Measurements from ENCODE around the gene MAML2.

The MAML2 gene

DNA sequence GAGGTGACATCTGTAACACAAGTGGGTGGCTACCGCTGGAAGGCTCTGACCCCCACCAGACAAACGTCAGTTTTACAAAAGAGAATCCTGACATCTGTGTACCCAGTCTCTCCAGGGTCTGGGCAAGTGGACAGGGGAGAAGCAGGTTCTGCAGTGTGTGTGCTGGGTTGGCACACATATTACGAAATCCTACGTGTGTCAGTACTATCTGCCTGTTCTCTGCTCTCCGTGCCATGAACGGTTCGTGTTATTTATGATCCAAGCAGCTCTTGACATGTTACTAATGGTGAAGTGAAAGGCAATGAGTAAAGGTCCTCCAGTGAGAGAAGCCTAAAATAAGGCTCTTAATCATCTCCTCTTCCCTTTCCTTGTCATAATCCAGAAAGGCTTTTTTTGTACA, 217.6 kb downstream of the MAML2 start:
- no peak for DNase-seq (ENCODE audit: low read depth)

DNA sequence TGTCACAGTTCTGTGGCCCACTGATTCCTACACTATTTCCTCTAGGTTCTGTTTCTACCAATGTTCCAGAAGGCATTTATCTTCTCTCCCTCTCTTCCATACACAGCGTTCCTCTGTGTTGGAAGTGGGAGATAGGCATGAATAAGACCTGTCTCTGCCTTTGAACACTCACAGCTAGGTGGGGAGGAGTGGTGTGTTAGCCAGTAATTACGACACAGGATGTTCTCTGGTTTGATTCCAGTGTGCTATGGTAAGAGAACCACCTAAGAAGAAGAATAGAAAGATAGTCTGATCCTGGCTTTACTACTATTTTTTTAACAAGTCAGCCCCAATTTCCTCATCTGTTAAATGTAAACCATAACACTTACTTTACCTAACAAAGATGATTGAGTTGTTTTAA, 218.8 kb downstream of the MAML2 start:
- DNase-seq (ENCODE audit: low read depth) = no peak

DNA sequence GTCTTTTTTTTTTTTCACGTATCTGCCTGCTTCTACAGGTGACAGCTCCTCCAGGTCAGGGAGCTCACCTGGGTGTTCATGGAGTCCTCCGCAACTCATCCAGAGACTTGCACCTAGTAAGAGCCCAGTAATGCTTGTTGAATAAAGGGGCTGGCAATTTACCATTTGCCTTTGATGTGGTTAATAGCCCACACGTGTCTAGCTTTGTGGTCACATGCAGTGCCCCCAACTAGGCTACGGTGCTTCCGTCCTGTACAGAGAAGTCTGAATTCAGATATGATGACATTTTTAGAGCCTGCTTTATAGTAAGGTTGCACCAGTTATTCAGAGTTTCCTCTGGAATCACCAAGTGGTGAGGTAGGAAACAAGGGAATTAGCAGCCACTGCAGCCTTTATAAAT, 219.7 kb downstream of the MAML2 start:
- no peak for DNase-seq (ENCODE audit: low read depth)

DNA sequence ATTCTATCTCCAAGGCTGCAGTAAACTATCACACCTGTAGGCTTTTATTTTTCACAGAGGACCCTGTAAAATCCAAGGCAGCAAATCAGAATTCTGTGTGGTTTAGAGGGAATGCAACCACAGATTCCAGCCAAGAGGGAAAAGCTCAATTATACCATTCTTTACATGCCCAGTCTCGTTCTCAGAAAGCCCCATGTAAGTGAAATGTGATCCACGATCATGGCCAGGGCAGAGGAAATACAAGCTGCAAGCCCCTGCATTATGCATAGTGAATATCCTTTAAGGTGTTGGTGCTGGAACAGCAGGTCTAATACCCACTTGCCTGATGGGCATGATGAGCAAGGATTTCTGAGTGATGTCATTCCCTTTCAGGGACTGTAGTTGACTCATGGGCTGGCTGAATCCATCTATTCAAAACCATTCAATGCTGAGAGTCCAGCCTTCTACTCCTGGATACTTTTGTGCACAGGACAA, 220.4 kb downstream of the MAML2 start:
- DNase-seq (ENCODE audit: low read depth) = no peak

- DNase-seq (ENCODE audit: low read depth) = no peak
Observed at GRCh38 chr11:96119211-96119610, 223.8 kb downstream of the MAML2 start.

GRCh38 chr11:96116376-96116775, 226.6 kb downstream of the MAML2 start:
- DNase-seq (ENCODE audit: low read depth) = no peak

DNA sequence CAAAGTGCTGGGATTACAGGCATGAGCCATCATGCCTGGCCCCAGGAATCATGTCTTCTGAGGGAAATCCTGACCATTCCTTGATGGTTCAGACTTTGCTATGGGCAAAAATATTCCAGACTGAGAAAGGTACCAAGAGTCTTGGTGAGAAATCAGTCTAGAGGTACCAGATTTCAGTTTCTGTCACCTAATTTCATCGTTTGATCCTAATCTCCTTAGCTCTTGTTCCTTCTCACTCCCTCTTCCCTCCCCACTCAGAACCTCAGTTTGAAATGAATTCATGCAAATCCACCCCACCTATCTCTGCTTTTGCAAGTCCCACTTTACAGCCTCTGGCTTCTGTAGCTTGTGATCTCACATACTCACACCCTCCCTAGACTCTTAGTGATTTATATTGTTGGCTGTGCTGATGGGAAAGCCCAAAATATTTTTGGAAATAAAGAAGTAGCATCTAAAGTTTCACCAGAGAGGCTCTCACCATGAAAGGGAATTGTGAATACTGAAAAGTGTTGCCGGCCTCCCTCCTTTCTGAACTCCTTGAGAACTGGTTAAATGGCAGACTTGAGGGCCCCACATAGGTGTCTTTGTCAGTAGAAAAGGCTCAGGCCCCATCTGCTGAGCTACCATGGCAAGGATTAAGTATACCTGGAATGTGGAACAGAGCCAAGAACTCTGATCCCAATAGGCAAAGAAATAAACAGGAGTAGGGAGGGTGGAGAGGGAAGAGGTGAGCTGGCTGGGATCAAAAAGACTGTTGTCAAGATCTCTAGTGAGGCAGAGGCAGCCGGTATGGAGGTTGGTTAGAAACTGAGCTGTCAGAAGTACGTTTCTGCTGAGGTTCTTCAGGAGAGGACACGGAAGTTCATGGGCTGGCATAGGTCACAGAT, 228.6 kb downstream of the MAML2 start:
- DNase-seq (ENCODE audit: low read depth) = no peak

GRCh38 chr11:96113193-96113681, 229.8 kb downstream of the MAML2 start:
- DNase-seq (ENCODE audit: low read depth) = peak; percentile 45

- DNase-seq (ENCODE audit: low read depth) = no peak
Observed at GRCh38 chr11:96112192-96113128, 230.5 kb downstream of the MAML2 start.

- no peak for DNase-seq (ENCODE audit: low read depth)
Observed at GRCh38 chr11:96111308-96111707, 231.7 kb downstream of the MAML2 start.

- DNase-seq (ENCODE audit: low read depth) = no peak
Observed at GRCh38 chr11:96110302-96110701, 232.7 kb downstream of the MAML2 start.

DNA sequence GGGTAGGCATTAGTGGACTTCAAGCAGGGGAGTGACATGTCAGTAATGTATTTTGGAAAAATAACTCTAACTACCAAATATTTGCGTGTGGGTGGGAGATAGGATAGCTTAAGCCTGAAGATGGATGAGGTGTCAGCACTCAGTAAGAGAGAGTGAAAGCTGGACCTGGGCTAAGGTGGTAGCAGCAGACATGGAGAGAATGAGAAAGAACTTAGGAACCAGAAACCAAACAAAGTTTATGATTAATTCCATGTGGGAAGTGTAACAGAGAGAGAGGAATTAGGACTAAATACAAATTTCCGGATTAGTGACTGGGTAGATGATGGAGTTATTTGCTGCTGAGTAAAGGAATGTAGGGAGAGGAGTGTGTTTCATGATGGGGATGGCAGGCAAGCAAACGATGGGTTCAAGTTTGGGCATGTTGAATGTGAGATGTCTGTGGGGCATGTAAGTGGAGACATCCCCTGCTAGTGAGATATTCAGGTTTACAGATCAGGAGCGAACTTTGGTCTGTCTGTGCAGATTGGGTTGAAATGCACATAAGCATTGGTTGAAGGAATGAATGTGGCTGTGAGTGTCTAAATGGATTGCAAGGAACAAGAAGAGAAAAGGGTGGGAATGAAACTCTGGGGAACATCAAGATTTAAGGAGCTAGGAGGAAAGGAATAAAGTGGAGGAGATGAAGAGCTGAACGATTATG, 233.5 kb downstream of the MAML2 start:
- no peak for DNase-seq (ENCODE audit: low read depth)

GRCh38 chr11:96107143-96107824, 235.7 kb downstream of the MAML2 start:
- DNase-seq (ENCODE audit: low read depth) = no peak

- DNase-seq (ENCODE audit: low read depth) = no peak
Observed at GRCh38 chr11:96106645-96107044, 236.3 kb downstream of the MAML2 start.

DNA sequence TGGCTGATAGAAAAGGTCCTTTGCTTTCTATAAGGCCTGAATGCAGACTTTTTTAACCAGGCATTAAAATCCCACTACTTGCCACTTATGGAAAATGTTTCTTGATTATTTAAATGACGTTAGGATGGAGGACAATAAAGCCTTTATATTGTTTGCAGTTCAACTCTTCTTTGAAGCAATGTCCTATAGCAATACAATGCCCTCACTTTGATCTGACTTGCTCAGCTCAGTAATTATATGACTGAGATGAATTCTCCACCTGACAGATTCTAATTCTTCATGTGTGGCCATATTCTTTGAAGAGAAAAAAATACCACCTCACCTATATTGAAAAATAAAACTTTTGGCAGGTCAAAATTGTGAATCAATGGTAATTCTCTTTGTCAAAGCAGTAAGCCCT, 237.1 kb downstream of the MAML2 start:
- DNase-seq (ENCODE audit: low read depth) = no peak

GRCh38 chr11:96105197-96105895, 237.6 kb downstream of the MAML2 start:
- peak; percentile 18 for DNase-seq (ENCODE audit: low read depth)

DNA sequence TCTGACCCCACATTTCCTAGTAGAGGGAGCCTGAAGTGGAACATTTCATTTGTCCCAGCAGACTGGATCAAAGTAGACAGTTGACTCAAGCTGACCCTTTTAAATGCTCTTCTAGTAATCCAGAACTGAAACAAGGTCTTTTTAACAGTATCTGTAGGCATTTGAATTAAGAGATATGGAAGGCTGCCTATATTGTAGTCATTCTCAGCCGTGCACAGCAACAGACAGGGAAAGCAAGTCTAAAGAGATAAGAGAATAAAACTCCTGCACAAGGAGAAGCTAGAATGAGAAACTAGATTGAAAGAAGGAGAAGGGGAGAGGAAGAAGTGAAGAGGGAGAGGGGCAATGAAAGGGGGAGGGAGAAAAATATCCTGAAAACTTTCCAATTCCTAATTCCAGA, 238.5 kb downstream of the MAML2 start:
- DNase-seq (ENCODE audit: low read depth) = no peak

- DNase-seq (ENCODE audit: low read depth) = no peak
Observed at GRCh38 chr11:96103721-96104120, 239.3 kb downstream of the MAML2 start.

DNA sequence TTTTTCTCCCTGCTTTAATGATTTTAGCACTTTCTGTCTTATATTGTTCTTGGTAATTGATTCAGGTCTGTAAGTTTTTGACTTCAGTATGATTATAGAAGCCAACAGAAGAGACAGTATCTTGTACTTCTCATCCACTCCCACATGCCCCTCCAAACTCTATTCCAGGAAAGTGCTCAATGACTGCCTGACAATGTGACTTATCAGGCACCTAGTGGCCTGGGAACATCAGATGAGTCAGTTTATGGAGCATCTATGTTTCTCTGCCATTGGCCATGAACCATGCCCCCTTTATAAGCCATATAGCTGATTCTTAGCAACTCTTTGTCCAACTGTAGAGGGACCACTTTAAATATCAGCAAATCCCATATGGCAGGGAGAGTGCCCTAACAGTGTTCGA, 239.9 kb downstream of the MAML2 start:
- no peak for DNase-seq (ENCODE audit: low read depth)

DNA sequence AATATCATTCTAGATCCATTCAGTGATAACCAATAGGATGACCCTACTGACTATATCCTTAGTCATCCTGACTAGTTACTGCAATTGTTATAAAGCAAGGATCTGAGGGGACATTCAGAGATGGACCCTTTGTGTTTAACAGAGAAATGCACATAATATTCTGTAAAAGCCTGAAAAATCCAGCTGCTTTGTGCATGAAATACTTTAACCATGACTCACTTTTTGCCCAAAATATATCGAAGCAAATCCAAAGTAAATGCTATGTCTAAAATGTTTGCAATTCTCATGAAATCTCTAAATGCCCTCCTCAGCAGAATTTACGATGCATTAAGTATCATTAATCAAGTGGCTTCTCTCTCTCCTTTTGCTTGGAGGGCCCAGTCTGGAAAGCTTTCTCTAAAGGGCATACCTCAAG, 240.3 kb downstream of the MAML2 start:
- peak; percentile 37 for DNase-seq (ENCODE audit: low read depth)

GRCh38 chr11:96101146-96101545, 241.8 kb downstream of the MAML2 start:
- no peak for DNase-seq (ENCODE audit: low read depth)
